Stomach smooth muscle (tissue), 2 donors: Measurements from ENCODE around the gene SYNE2.
"Not testable (repeated sequence)": the region's sequence is repeated elsewhere in the genome, so short reads cannot be mapped to it uniquely, and the experiment has no call there.

Experiments
- H3K27ac ChIP-seq: one replicate; pipeline ENCODE4 v1.7.0; 2013; ENCODE audit warnings: mild to moderate bottlenecking, low read length, inconsistent platforms
- H3K27me3 ChIP-seq, 2 donors: one replicate each; pipeline ENCODE4 v1.7.0; 2013; ENCODE audit warnings: low read length in 2 of 2; ENCODE audit not compliant: insufficient read depth in 2 of 2, control insufficient read depth in 1 of 2
- H3K36me3 ChIP-seq, 2 donors: one replicate each; pipeline ENCODE4 v1.7.0; 2013; ENCODE audit warnings: low read length in 2 of 2; ENCODE audit not compliant: control insufficient read depth in 2 of 2, insufficient read depth in 2 of 2
- H3K4me1 ChIP-seq: one replicate; pipeline ENCODE4 v1.7.0; 2013; ENCODE audit warnings: low read length; ENCODE audit not compliant: control insufficient read depth, insufficient read depth
- H3K4me3 ChIP-seq, 2 donors: one replicate each; pipeline ENCODE4 v1.7.0; 2013; ENCODE audit warnings: low read length in 2 of 2
- H3K9ac ChIP-seq, 2 donors: one replicate each; pipeline ENCODE4 v1.7.0; 2013; ENCODE audit warnings: low read length in 2 of 2, mild to moderate bottlenecking in 1 of 2
- H3K9me3 ChIP-seq, 2 donors: one replicate each; pipeline ENCODE4 v1.7.0; 2013; ENCODE audit warnings: low read length in 2 of 2; ENCODE audit not compliant: control insufficient read depth in 2 of 2
- donor health status: healthy.
- donor health status: Pancreatic carcinoma.

Gene SYNE2

DNA sequence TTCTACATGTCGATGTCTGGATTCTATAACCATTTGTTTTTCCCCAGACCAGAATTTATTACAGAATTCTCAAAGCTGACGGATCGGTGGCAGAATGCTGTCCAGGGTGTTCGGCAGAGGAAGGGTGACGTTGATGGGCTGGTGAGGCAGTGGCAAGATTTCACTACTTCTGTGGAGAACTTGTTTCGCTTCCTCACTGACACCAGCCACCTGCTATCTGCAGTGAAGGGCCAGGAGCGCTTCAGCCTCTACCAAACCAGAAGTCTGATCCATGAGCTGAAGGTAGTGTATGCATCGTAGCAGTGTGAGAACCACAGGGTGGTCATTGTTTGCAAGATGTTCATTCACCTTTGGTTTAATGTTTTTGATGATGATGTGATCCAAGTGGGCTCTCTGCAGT, 317.4 kb downstream of the SYNE2 start:
- H3K36me3 ChIP-seq: peaks cover 0 to 8% of the 10 kb centered on the region in 2 donors
- no peak overlapping the region for H3K27ac ChIP-seq
- H3K4me1 ChIP-seq: no peaks in the 10 kb centered on the region
- H3K27me3 ChIP-seq: no peaks in the 10 kb centered on the region
- H3K4me3 ChIP-seq: no peak overlapping the region
- no peak overlapping the region for H3K9ac ChIP-seq
- no peaks in the 10 kb centered on the region for H3K9me3 ChIP-seq

DNA sequence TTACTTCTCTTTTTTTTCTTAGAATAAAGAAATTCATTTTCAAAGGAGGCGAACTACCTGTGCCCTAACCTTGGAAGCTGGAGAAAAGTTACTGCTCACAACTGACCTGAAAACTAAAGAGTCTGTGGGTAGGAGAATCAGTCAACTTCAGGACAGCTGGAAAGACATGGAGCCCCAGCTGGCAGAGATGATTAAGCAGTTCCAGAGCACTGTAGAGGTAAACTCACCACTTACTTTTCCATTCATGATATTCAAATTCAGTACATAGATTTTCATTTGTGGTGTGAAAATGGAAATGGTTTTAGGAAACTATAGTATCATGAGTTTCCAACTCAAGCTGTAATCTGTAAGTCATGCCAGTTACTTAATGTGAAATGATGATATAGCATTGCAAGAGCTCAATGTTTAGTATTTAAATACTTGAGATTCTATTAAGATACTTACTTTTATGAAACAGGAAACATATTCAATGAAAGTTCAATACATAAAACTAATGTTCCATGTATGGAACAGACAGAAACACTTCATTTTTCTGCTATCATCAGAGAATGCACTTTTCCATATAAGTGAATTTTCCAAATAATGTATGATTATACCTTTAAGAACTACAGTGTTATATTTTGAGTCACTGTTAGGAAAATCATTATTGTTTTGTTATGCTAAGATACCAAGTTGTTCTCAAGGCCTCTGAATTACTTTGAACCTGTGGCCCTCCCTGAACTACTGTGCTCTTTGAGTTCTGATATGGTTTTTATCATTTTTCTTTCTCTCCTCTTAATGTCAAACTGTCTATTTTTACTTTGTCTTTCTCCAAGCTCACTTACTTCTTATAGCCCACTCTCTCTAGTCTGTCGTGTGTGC, 322.3 kb downstream of the SYNE2 start:
- no peaks in the 10 kb centered on the region for H3K27me3 ChIP-seq
- no peak overlapping the region for H3K4me3 ChIP-seq
- no peaks in the 10 kb centered on the region for H3K9me3 ChIP-seq
- no peak overlapping the region for H3K9ac ChIP-seq
- no peak overlapping the region for H3K27ac ChIP-seq
- H3K36me3 ChIP-seq: peaks cover 0 to 4% of the 10 kb centered on the region in 2 donors
- no peaks in the 10 kb centered on the region for H3K4me1 ChIP-seq

- Histone ChIP-seq H3K4me1 (no peaks in the 10 kb centered on the region), H3K36me3 (peaks cover 0 to 2% of the 10 kb centered on the region in 2 donors), H3K4me3 (no peak overlapping the region), H3K27me3 (no peaks in the 10 kb centered on the region), H3K27ac (no peak overlapping the region), H3K9me3 (no peaks in the 10 kb centered on the region), H3K9ac (no peak overlapping the region)
These were observed 323.5 kb downstream of the SYNE2 start for GRCh38 chr14:64176330-64176729.

DNA sequence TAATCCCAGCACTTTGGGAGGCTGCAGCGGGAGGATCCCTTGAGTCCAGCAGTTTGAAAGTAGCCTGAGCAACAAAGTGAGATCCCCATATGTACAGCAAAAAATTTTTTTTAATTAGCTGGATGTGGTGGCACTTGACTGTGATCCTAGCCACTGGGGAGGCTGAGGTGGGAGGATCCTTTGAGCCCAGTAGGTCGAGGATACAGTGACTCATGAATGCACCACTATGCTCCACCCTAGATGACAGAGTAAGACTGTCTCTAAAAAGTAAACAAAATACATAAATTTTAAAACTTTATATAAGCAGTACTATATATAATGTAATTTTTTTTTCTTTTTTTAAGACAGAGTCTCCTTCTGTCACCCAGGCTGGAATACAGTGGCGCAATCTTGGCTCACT, 326.0 kb downstream of the SYNE2 start:
- Histone ChIP-seq H3K27ac (no peak overlapping the region), H3K27me3 (no peaks in the 10 kb centered on the region), H3K36me3 (no peaks in the 10 kb centered on the region), H3K4me1 (no peaks in the 10 kb centered on the region), H3K9me3 (no peaks in the 10 kb centered on the region), H3K9ac (no peak overlapping the region), H3K4me3 (no peak overlapping the region)

DNA sequence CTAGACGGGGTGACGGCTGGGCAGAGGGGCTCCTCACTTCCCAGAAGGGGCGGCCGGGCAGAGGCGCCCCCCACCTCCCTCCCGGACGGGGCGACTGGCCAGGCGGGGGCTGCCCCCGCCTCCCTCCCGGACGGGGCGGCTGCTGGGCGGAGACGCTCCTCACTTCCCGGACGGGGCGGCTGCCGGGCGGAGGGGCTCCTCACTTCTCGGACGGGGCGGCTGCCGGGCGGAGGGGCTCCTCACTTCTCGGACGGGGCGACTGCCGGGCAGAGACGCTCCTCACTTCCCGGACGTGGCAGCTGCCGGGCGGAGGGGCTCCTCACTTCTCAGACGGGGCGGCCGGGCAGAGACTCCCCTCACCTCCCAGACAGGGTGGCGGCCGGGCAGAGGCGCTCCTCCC, 330.1 kb downstream of the SYNE2 start:
- H3K9ac ChIP-seq, H3K4me1 ChIP-seq, H3K9me3 ChIP-seq, H3K27me3 ChIP-seq, H3K4me3 ChIP-seq, H3K36me3 ChIP-seq, H3K27ac ChIP-seq: not testable (repeated sequence)

- Histone ChIP-seq H3K4me1 (no peaks in the 10 kb centered on the region), H3K27ac (no peak overlapping the region), H3K4me3 (no peak overlapping the region), H3K36me3 (no peaks in the 10 kb centered on the region), H3K9ac (no peak overlapping the region), H3K27me3 (no peaks in the 10 kb centered on the region), H3K9me3 (no peaks in the 10 kb centered on the region)
These were observed 331.4 kb downstream of the SYNE2 start for GRCh38 chr14:64184103-64184729.

- Histone ChIP-seq H3K27me3 (no peaks in the 10 kb centered on the region), H3K27ac (no peak overlapping the region), H3K4me3 (no peak overlapping the region), H3K4me1 (no peaks in the 10 kb centered on the region), H3K9me3 (no peaks in the 10 kb centered on the region), H3K9ac (no peak overlapping the region), H3K36me3 (no peaks in the 10 kb centered on the region)
These were observed 332.4 kb downstream of the SYNE2 start for GRCh38 chr14:64185184-64185583.

GRCh38 chr14:64186231-64187129, 333.7 kb downstream of the SYNE2 start:
- no peaks in the 10 kb centered on the region for H3K9me3 ChIP-seq

DNA sequence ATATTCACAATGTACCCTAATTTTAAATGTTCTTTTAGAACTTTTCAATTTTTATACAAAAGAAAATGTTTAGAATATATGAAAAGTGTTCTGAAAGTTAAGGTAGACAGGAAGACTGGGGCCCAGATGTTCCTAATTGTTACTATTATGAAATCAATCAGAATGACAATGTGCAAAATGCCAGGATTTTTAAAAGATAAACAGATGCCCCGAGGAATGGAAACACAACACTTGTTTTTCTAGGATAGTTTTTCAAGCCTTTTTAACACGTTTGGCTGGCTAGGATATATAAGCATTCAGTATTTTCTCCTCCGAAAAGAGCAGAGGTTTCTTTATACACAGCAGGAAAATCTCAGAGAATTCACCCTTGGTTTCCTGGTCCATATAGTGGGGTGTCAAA, 334.5 kb downstream of the SYNE2 start:
- H3K9me3 ChIP-seq: no peaks in the 10 kb centered on the region
- H3K4me3 ChIP-seq: no peak overlapping the region
- H3K27me3 ChIP-seq: no peaks in the 10 kb centered on the region
- no peak overlapping the region for H3K27ac ChIP-seq
- no peak overlapping the region for H3K9ac ChIP-seq
- H3K4me1 ChIP-seq: no peaks in the 10 kb centered on the region
- no peaks in the 10 kb centered on the region for H3K36me3 ChIP-seq

More at GRCh38 chr14:64186231-64187129, 333.7 kb downstream of the SYNE2 start:
- Histone ChIP-seq H3K36me3 (no peaks in the 10 kb centered on the region), H3K27me3 (no peaks in the 10 kb centered on the region), H3K9ac (no peak overlapping the region), H3K27ac (no peak overlapping the region), H3K4me3 (no peak overlapping the region), H3K4me1 (no peaks in the 10 kb centered on the region)

DNA sequence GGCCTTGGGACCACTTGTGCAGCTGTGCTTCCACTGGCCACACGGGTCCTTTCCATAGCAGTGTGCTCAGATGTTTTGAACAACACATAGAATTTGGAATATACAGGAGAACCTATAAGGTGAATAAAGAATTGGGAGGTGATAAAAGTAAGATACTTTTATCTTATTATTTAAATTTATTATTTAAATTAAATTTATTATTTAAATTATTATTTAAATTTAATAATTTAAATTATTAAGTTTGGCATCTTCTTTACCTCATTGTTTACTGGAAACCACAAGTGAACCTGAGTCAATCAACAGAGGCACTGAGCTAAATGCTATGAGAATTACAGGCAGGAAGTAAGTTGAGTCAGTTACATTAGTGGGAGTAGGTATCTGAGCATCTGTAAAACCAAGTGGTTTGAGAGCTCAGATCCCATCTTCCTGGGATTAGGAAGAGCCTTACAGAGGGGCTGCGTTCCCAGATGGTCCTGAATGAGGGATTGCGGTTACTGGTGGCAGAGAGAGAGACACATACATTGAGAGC, 338.2 kb downstream of the SYNE2 start:
- Histone ChIP-seq H3K27me3 (no peaks in the 10 kb centered on the region), H3K36me3 (no peaks in the 10 kb centered on the region), H3K4me3 (no peak overlapping the region), H3K27ac (no peak overlapping the region), H3K9me3 (no peaks in the 10 kb centered on the region), H3K4me1 (no peaks in the 10 kb centered on the region), H3K9ac (no peak overlapping the region)
